ENCODE results near the gene NSUN5. TPM values are rescaled to one million over a fixed set of nuclear protein-coding genes. Genes with fewer than 3 reads are reported as not detected.
A peak's percentile ranks its signal among the peaks of the same experiment; 100 is the strongest.
"Not testable (repeated sequence)": the region's sequence is repeated elsewhere in the genome, so short reads cannot be mapped to it uniquely, and the experiment has no call there.

The NSUN5 gene
- total and polyA plus RNA-seq, 11 donors, result 12.0 to 39.4 (median 15.2) TPM

DNA sequence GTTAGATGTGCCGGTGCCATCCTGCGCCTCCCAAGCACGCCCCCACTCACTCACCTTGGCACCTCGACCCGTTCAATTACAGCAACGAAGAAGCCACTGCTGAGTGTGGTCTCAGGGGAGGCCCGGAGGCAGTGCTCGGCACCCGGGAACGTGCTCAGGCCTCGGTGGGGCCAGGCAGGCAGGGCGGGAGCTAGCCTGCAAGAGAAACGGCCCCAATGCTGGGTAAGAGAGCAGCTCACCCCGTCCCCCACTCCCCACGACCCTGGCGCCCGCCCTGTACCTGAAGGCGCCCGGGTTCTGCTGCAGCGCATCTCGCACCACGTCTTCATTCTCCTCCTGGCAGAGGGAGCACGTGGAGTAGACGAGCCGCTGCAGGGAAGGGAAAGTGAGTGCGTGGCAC is 5.1 kb downstream of the NSUN5 start:
- Histone ChIP-seq H3K4me3 (no peak overlapping the region), H3K9me3 (no peaks in the 10 kb centered on the region), H3K4me1 (peaks cover 0 to 9% (median 0%) of the 10 kb centered on the region in 12 donors), H3K27ac (no peak overlapping the region), H3K36me3 (peaks cover 0 to 36% (median 23%) of the 10 kb centered on the region in 9 donors), H3K27me3 (no peaks in the 10 kb centered on the region)
- DNase-seq (no peak), ATAC-seq (no peak)
- TF ChIP-seq, protein P1, sequence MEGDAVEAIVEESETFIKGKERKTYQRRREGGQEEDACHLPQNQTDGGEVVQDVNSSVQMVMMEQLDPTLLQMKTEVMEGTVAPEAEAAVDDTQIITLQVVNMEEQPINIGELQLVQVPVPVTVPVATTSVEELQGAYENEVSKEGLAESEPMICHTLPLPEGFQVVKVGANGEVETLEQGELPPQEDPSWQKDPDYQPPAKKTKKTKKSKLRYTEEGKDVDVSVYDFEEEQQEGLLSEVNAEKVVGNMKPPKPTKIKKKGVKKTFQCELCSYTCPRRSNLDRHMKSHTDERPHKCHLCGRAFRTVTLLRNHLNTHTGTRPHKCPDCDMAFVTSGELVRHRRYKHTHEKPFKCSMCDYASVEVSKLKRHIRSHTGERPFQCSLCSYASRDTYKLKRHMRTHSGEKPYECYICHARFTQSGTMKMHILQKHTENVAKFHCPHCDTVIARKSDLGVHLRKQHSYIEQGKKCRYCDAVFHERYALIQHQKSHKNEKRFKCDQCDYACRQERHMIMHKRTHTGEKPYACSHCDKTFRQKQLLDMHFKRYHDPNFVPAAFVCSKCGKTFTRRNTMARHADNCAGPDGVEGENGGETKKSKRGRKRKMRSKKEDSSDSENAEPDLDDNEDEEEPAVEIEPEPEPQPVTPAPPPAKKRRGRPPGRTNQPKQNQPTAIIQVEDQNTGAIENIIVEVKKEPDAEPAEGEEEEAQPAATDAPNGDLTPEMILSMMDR (IDR thresholded peaks at IDR 0.05), result no peak
- no peak for TF ChIP-seq POLR2A (IDR thresholded peaks at IDR 0.05)
- 84 to 91% (median 89%) methylated on average over 14 to 26 of the region's 26 CpGs for WGBS, 4 donors
- intact Hi-C loops (cut with DNase I), result no loop called here

- H3K9me3 ChIP-seq; intact Hi-C loops (cut with DNase I); DNase-seq; H3K4me1 ChIP-seq; ATAC-seq; H3K27me3 ChIP-seq; H3K4me3 ChIP-seq; H3K27ac ChIP-seq: not testable (repeated sequence)
- peaks cover 0 to 36% (median 23%) of the 10 kb centered on the region in 9 donors for H3K36me3 ChIP-seq
- whole genome bisulfite sequencing, 4 donors, result 91 to 98% (median 96%) methylated on average over 8 to 10 of the region's 10 CpGs
Observed at GRCh38 chr7:73302846-73303245, 5.8 kb downstream of the NSUN5 start.

GRCh38 chr7:73301108-73301507 is 7.5 kb downstream of the NSUN5 start:
- H3K9me3 ChIP-seq; H3K27ac ChIP-seq; H3K4me3 ChIP-seq; H3K4me1 ChIP-seq; intact Hi-C loops (cut with DNase I); DNase-seq; H3K27me3 ChIP-seq: not testable (repeated sequence)
- TF ChIP-seq, protein P1 (IDR thresholded peaks at IDR 0.05), result peak in 1 of 12 donors; percentile 7
- 73 to 96% (median 86%) methylated on average over 5 to 10 of the region's 14 CpGs for WGBS, 4 donors
- ATAC-seq, result peak in 3 of 4 donors; percentile 7 to 21 (median 8)
- peaks cover 0 to 30% (median 20%) of the 10 kb centered on the region in 9 donors for H3K36me3 ChIP-seq

DNA sequence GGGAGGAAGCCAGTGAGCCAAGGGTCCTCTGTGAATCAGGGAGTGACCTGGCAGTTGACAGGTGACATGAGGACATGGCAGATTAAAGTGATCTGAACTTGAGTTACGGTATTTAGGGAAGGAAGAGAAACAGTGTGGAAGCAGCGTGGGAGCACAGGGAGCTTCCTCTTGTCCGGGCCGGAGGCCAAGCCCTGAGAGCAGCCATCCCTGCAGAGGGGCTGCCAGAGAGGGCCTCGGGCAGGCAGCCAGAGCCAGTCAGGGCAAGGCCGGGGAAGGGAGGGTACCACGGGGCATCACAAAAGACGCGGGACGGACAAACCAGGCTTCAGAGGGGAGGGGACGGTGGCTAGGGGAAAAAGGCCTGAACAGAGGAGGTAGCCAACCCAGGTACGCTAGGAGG is 8.8 kb downstream of the NSUN5 start:
- peaks cover 0 to 21% (median 19%) of the 10 kb centered on the region in 9 donors for H3K36me3 ChIP-seq
- H3K4me1 ChIP-seq; H3K9me3 ChIP-seq; H3K4me3 ChIP-seq; H3K27ac ChIP-seq; DNase-seq; intact Hi-C loops (cut with DNase I); H3K27me3 ChIP-seq: not testable (repeated sequence)
- ATAC-seq, result peak; percentile 48 to 84 (median 67)
- 5 to 20% (median 11%) methylated on average over 7 to 8 of the region's 12 CpGs for WGBS, 4 donors

- H3K9me3 ChIP-seq; H3K27ac ChIP-seq; ATAC-seq; H3K4me1 ChIP-seq; H3K36me3 ChIP-seq; H3K4me3 ChIP-seq; DNase-seq; intact Hi-C loops (cut with DNase I); H3K27me3 ChIP-seq: not testable (repeated sequence)
- WGBS, 4 donors, result 89 to 99% (median 92%) methylated on average over 9 to 26 of the region's 27 CpGs
Observed at GRCh38 chr7:73297706-73298105, 10.9 kb downstream of the NSUN5 start.

- H3K4me3 ChIP-seq; H3K36me3 ChIP-seq; H3K4me1 ChIP-seq; DNase-seq; intact Hi-C loops (cut with DNase I); H3K27me3 ChIP-seq; H3K9me3 ChIP-seq; ATAC-seq; H3K27ac ChIP-seq: not testable (repeated sequence)
- WGBS, 4 donors, result no CpG with 5 or more reads among the region's 13 CpGs
Observed at GRCh38 chr7:73297235-73297634, 11.4 kb downstream of the NSUN5 start.

GRCh38 chr7:73277210-73277609 is 31.4 kb downstream of the NSUN5 start:
- H3K27ac ChIP-seq; H3K4me3 ChIP-seq; ATAC-seq; H3K9me3 ChIP-seq; intact Hi-C loops (cut with DNase I); DNase-seq; H3K4me1 ChIP-seq; H3K36me3 ChIP-seq; H3K27me3 ChIP-seq: not testable (repeated sequence)
- WGBS, 4 donors, result 67 to 87% (median 76%) methylated on average over 1 to 4 of the region's 5 CpGs

GRCh38 chr7:73267813-73268212 is 40.8 kb downstream of the NSUN5 start:
- H3K27me3 ChIP-seq; ATAC-seq; H3K36me3 ChIP-seq; H3K9me3 ChIP-seq; H3K4me1 ChIP-seq; H3K4me3 ChIP-seq; DNase-seq; intact Hi-C loops (cut with DNase I); H3K27ac ChIP-seq: not testable (repeated sequence)
- WGBS, 4 donors, result 81 to 98% (median 95%) methylated on average over 3 to 4 of the region's 4 CpGs

DNA sequence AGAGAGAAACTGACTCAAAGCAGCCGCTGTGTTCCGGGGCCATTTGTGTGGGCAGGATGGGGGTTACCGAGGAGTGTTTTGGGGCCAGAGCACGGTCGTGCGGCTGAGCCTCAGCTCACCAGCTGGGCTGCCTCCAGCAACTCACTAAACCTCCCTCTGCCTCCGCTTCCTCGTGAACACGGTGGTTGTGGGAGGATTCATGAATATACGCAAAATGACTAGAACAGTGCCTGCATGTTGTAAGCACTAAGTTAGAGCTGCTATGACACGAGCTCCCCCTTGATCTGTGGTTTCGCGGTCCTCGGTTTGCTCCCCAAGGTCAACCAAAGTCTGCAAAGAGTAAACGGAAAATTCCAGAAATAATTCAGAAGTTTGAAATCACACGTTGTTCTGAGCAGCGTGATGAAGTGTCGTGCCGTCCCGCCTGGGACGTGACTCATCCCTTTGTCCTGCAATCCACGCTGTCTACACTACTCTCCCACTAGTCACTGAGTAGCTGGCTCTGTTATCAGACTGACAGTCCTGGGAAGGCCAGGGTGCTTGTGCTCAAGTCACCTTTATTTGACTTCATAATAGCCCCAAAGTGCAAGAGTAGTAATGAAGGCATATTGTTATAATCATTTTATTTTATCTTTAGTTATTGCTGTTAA is 41.8 kb downstream of the NSUN5 start:
- peak; percentile 55 to 98 (median 94) for ATAC-seq
- H3K4me1 ChIP-seq; intact Hi-C loops (cut with DNase I); H3K27ac ChIP-seq; H3K36me3 ChIP-seq; H3K4me3 ChIP-seq; DNase-seq; H3K9me3 ChIP-seq; H3K27me3 ChIP-seq: not testable (repeated sequence)
- no CpG with 5 or more reads among the region's 22 CpGs for WGBS, 4 donors

Data from heart left ventricle (tissue), 16 donors.